Prostate gland (tissue), 2 donors: ENCODE measurements around the gene RRP36.

Experiments used
- CTCF ChIP-seq, 4 experiments: fragments of 200-600 bp in 2 of 4; fragments of 450-650 bp in 2 of 4; sonication (generic) in 2 of 4; IDR thresholded peaks; 1 replicate in 3 of 4; 2 replicates in 1 of 4; pipeline ENCODE4 v1.5.1; 2016 to 2019; ENCODE audit warnings: antibody characterized with exemption in 4 of 4, mild to moderate bottlenecking in 2 of 4, moderate library complexity in 2 of 4
- POLR2A ChIP-seq: fragments of 450-650 bp; IDR thresholded peaks from one replicate; pipeline ENCODE4 v1.6.1; 2016; ENCODE audit warnings: antibody characterized with exemption, mild to moderate bottlenecking
- POLR2AphosphoS5 ChIP-seq: sonication (generic); formaldehyde crosslinking; IDR thresholded peaks from one replicate; pipeline ENCODE4 v1.6.1; 2017; ENCODE audit warnings: antibody characterized with exemption

- no peak for TF ChIP-seq POLR2A
- no peak for TF ChIP-seq CTCF (IDR thresholded peaks at IDR 0.05)
- no peak for TF ChIP-seq POLR2AphosphoS5
Measured at GRCh38 chr6:43060034-43060754, 38.8 kb downstream of the RRP36 start.
